Heart left ventricle (tissue), 16 donors: Measurements from ENCODE around the gene SPEG. TPM values are rescaled to one million over a fixed set of nuclear protein-coding genes. Genes with fewer than 3 reads are reported as not detected.

ENCODE experiments used
- ATAC-seq, 4 donors: fragments of 200-7000 bp; cut with Tn5 transposase; one replicate each; pipeline ENCODE4 v1.9.1; 2020 to 2022; ENCODE audit warnings: moderate library complexity in 4 of 4, mild to moderate bottlenecking in 3 of 4, moderate number of reproducible peaks in 1 of 4
- DNase-seq, 5 donors: peaks; one replicate each; pipeline ENCODE4 v3.0.0-alpha.2; 2020
- H3K27ac ChIP-seq, 12 donors: fragments of 200-600 bp; sonication (generic) in 4 of 12; one replicate each; pipeline versions ENCODE4 v1.5.0 to v1.8.0; 2016 to 2022; ENCODE audit warnings: mild to moderate bottlenecking in 2 of 12
- H3K27me3 ChIP-seq, 9 donors: fragments of 200-600 bp; sonication (generic) in 2 of 9; one replicate each; pipeline versions ENCODE4 v1.5.1 to v1.8.0; 2016 to 2022; ENCODE audit warnings: mild to moderate bottlenecking in 3 of 9
- H3K36me3 ChIP-seq, 9 donors: fragments of 200-600 bp; sonication (generic) in 2 of 9; one replicate each; pipeline versions ENCODE4 v1.5.0 to v1.8.0; 2018 to 2022; ENCODE audit warnings: mild to moderate bottlenecking in 2 of 9
- H3K4me1 ChIP-seq, 12 donors: fragments of 200-600 bp; sonication (generic) in 4 of 12; one replicate each; pipeline versions ENCODE4 v1.5.0 to v1.8.0; 2016 to 2022; ENCODE audit warnings: mild to moderate bottlenecking in 3 of 12
- H3K4me3 ChIP-seq, 12 donors: fragments of 200-600 bp; sonication (generic) in 4 of 12; one replicate each; pipeline versions ENCODE4 v1.5.0 to v1.8.0; 2017 to 2022; ENCODE audit warnings: mild to moderate bottlenecking in 9 of 12, moderate library complexity in 4 of 12
- H3K9me3 ChIP-seq, 12 donors: fragments of 200-600 bp; sonication (generic) in 4 of 12; one replicate each; pipeline versions ENCODE4 v1.5.0 to v1.8.0; 2016 to 2022; ENCODE audit warnings: mild to moderate bottlenecking in 1 of 12
- POLR2A ChIP-seq, 2 donors: fragments of 450-650 bp; IDR thresholded peaks; one replicate each; pipeline ENCODE4 v1.6.1; 2017; ENCODE audit warnings: antibody characterized with exemption in 2 of 2, mild to moderate bottlenecking in 2 of 2, moderate library complexity in 2 of 2
- WGBS, 4 donors: extraction: QIAGEN DNeasy Blood & Tissue Kit in 2 of 4; methylation state at CpG; one replicate each; pipeline versions ENCODE4 v1.1.5 to v1.1.7; 2013 to 2018; 5-methylcytosine and 5-hydroxymethylcytosine counted together
- intact Hi-C, 10 donors: fragments of 100-400 bp; cut with DNase I; formaldehyde crosslinking; loops; one replicate each; pipeline versions ENCODE4 v1.11.1 to v1.14.2; 2022
- polyA plus RNA-seq, 2 donors: library from polyadenylated mRNA; stranded (reverse); fragments of 200-250 nt; gene quantifications; one replicate each; pipeline ENCODE4 v1.2.3, GENCODE V29; 2013
- total RNA-seq, 9 donors: library from RNA; depleted of rRNA in 2 of 9; stranded (reverse); fragments of >200 nt in 2 of 9; fragmentation: NEBNext Ultra II Directional in 3 of 9; extraction: Animal tissue kit (Norgen Biotek cat#: 25700) in 3 of 9; gene quantifications; one replicate each; pipeline versions ENCODE4 v1.1.0 to v1.2.4, GENCODE V29; 2016 to 2023
- TF ChIP-seq, protein P1 (sequence below), 12 donors: fragments of 200-600 bp; sonication (generic) in 4 of 12; IDR thresholded peaks; one replicate each; pipeline versions ENCODE4 v1.5.0 to v1.8.0; 2018 to 2022; ENCODE audit warnings: antibody characterized with exemption in 12 of 12, mild to moderate bottlenecking in 5 of 12
- donor health status: ischemic (EF 13 %, LVEDD 7.1; RV severe dilation, severe dysfunction).
- donor health status: healthy with polysubstance abuse.
- donor health status: DM: no; HTN: yes; CAD: no.
- donor health status: DM: no; HTN: no; CAD: no.
- donor health status: ischemic (EF 25% LVEDD 6.9; RV normal size, moderate dysfunction).
- donor health status: ischemic (EF 25% LVEDD 5.7; RV mildly dilated, moderate dysfunction).
- donor health status: healthy.
- donor health status: DM: yes; HTN: yes; CAD: no.
- donor health status: ischemic (EF 35%, LVEDD 5.7; RV mildly dilated, moderate dysfunction).
- donor health status: nonischemic (EF 11% LVEDD 7.7; RV severe dilation, severe dysfunction).
- donor health status: DM: yes; HTN: yes; CAD: no.
- donor health status: PGD.
- donor health status: ischemic (EF 29% LVEDD 5.4; RV normal size, mild dysfunction).
- donor health status: nonischemic (EF 23%, LVEDD 6.1; RV moderate dilation, normal function).

SPEG gene
- total and polyA plus RNA-seq, 11 donors = 64.8 to 150 (median 108) TPM

- H3K9me3 ChIP-seq = no peaks in the 10 kb centered on the region
- WGBS, 4 donors = 9 to 25% (median 19%) methylated on average over 16 to 18 of the region's 18 CpGs
- ATAC-seq (peak; percentile 75 to 86 (median 84)), DNase-seq (peak; percentile 82 to 91 (median 84))
- intact Hi-C loops = loop anchor here in 2 of 10 donors (2.0 to 5.0 kb wide), 2 partner anchors 56 to 58 kb away; no protein-coding TSS in a partner anchor
- peaks cover 0 to 9% (median 0%) of the 10 kb centered on the region in 9 donors for H3K27me3 ChIP-seq
- TF ChIP-seq POLR2A (IDR thresholded peaks at IDR 0.05) = peak in 1 of 2 donors; percentile 6
- TF ChIP-seq, protein P1, sequence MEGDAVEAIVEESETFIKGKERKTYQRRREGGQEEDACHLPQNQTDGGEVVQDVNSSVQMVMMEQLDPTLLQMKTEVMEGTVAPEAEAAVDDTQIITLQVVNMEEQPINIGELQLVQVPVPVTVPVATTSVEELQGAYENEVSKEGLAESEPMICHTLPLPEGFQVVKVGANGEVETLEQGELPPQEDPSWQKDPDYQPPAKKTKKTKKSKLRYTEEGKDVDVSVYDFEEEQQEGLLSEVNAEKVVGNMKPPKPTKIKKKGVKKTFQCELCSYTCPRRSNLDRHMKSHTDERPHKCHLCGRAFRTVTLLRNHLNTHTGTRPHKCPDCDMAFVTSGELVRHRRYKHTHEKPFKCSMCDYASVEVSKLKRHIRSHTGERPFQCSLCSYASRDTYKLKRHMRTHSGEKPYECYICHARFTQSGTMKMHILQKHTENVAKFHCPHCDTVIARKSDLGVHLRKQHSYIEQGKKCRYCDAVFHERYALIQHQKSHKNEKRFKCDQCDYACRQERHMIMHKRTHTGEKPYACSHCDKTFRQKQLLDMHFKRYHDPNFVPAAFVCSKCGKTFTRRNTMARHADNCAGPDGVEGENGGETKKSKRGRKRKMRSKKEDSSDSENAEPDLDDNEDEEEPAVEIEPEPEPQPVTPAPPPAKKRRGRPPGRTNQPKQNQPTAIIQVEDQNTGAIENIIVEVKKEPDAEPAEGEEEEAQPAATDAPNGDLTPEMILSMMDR (IDR thresholded peaks at IDR 0.05) = no peak
- peak overlapping the region; percentile 66 to 99 (median 92) for H3K27ac ChIP-seq
- H3K4me3 ChIP-seq = peak overlapping the region in 10 of 12 donors; percentile 11 to 43 (median 32)
- peaks cover 0 to 71% (median 14%) of the 10 kb centered on the region in 12 donors for H3K4me1 ChIP-seq
- H3K36me3 ChIP-seq = peaks cover 0 to 23% (median 0%) of the 10 kb centered on the region in 9 donors
Measured at GRCh38 chr2:219460424-219460926, 25.8 kb downstream of the SPEG start.

DNA sequence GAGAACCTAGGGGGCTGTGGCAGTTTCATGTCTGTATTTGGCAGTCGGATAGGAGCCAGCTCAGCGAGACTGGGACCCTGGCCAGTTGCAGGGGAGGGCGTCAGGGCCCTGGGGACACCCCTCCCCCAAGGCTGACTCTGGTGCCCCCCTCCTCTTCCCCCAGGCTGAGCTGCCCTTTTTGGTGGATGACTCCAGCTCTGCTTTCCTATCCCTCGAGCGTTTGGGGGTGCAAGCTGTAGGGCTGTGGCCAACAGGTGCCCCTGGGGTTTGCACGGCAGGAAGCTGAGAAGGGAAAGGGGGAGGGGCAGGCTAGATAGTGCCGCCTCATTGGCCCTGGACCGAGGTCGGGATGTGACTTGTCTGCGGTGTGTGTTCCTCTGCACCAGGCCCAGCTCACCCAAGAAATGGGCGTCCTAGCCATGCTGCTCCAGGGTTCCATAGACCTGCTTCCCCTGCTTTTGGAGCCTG, 26.4 kb downstream of the SPEG start:
- peak overlapping the region in 11 of 12 donors; percentile 11 to 43 (median 32) for H3K4me3 ChIP-seq
- H3K9me3 ChIP-seq = no peaks in the 10 kb centered on the region
- peak overlapping the region; percentile 66 to 99 (median 92) for H3K27ac ChIP-seq
- DNase-seq = peak; percentile 68 to 75 (median 72)
- peaks cover 0 to 9% (median 0%) of the 10 kb centered on the region in 9 donors for H3K27me3 ChIP-seq
- peak; percentile 59 to 76 (median 64) for ATAC-seq
- TF ChIP-seq, protein P1 (IDR thresholded peaks at IDR 0.05) = no peak
- no peak for TF ChIP-seq POLR2A (IDR thresholded peaks at IDR 0.05)
- intact Hi-C loops = loop anchor here in 2 of 10 donors (2.0 to 5.0 kb wide), 2 partner anchors 56 to 59 kb away; no protein-coding TSS in a partner anchor
- peaks cover 0 to 24% (median 0%) of the 10 kb centered on the region in 9 donors for H3K36me3 ChIP-seq
- WGBS, 4 donors = 1 to 12% (median 7%) methylated on average over 9 to 11 of the region's 11 CpGs
- peaks cover 0 to 73% (median 14%) of the 10 kb centered on the region in 12 donors for H3K4me1 ChIP-seq

DNA sequence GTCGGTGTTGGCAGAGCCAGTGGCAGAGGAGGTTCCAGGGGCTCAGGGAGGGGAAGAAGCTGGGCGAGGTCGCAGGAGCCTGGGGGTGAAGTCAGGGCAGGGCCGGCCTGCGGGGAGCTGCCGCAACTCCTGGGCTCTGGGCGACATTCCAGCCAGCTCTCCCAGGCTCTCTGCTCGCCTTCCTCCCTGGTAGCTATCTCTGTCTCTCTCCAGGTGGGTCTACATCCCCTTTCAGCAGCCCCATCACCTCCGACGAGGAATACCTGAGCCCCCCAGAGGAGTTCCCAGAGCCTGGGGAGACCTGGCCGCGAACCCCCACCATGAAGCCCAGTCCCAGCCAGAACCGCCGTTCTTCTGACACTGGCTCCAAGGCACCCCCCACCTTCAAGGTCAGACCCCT, 27.0 kb downstream of the SPEG start:
- TF ChIP-seq, protein P1 (IDR thresholded peaks at IDR 0.05) = no peak
- no peak for TF ChIP-seq POLR2A (IDR thresholded peaks at IDR 0.05)
- H3K9me3 ChIP-seq = no peaks in the 10 kb centered on the region
- whole genome bisulfite sequencing, 4 donors = 43 to 57% (median 53%) methylated on average over 9 to 14 of the region's 14 CpGs
- intact Hi-C loops = loop anchor here in 2 of 10 donors (2.0 to 5.0 kb wide), 2 partner anchors 57 to 59 kb away; no protein-coding TSS in a partner anchor
- peaks cover 0 to 29% (median 0%) of the 10 kb centered on the region in 9 donors for H3K36me3 ChIP-seq
- H3K27me3 ChIP-seq = peaks cover 0 to 9% (median 0%) of the 10 kb centered on the region in 9 donors
- H3K4me3 ChIP-seq = peak overlapping the region in 11 of 12 donors; percentile 11 to 43 (median 32)
- H3K4me1 ChIP-seq = peaks cover 0 to 79% (median 15%) of the 10 kb centered on the region in 12 donors
- peak overlapping the region; percentile 66 to 99 (median 92) for H3K27ac ChIP-seq
- ATAC-seq (no peak), DNase-seq (peak in 1 of 5 donors; percentile 54)

- Histone ChIP-seq H3K27ac (peak overlapping the region in 9 of 12 donors; percentile 85 to 99 (median 93)), H3K9me3 (no peaks in the 10 kb centered on the region), H3K36me3 (peaks cover 0 to 25% (median 0%) of the 10 kb centered on the region in 9 donors), H3K4me1 (peaks cover 0 to 85% (median 17%) of the 10 kb centered on the region in 12 donors), H3K27me3 (peaks cover 0 to 9% (median 0%) of the 10 kb centered on the region in 9 donors), H3K4me3 (no peak overlapping the region)
- DNase-seq = peak in 1 of 5 donors; percentile 23
- ATAC-seq = no peak
- 81 to 90% (median 82%) methylated on average over 9 of the region's 9 CpGs for WGBS, 4 donors
- intact Hi-C loops = loop anchor here in 1 of 10 donors (5.0 kb wide), 1 partner anchor 60 kb away; no protein-coding TSS in a partner anchor
- TF ChIP-seq, protein P1 (IDR thresholded peaks at IDR 0.05) = no peak
- no peak for TF ChIP-seq POLR2A (IDR thresholded peaks at IDR 0.05)
Measured at GRCh38 chr2:219462349-219462748, 27.7 kb downstream of the SPEG start.
